IMR-90 (cell line): Measurements from ENCODE around the gene MBL2. TPM values are rescaled to one million over a fixed set of nuclear protein-coding genes. Genes with fewer than 3 reads are reported as not detected.

ENCODE experiments used
- ATAC-seq: fragments of 200-7000 bp; cut with Tn5 transposase; 2 replicates; pipeline ENCODE4 v1.9.1; 2020; ENCODE audit warnings: low read depth, mild to moderate bottlenecking, moderate library complexity
- BruUV-seq: library from RNA; stranded (reverse); fragments of 400-500 nt; replicated peaks from 2 replicates; lab custom pipeline; 2021; lab: Mats Ljungman, UMichigan
- CTCF ChIA-PET: fragments of 300-600 bp; formaldehyde crosslinking; extraction: SDS; loops from one replicate; lab custom pipeline; 2021; ENCODE audit warnings: antibody characterized with exemption; lab: Yijun Ruan, JAX
- POLR2A ChIA-PET: fragments of 300-600 bp; sonication (Branson Sonifier 250); formaldehyde crosslinking; loops from one replicate; lab custom pipeline; 2022; ENCODE audit warnings: antibody characterized with exemption; ENCODE audit not compliant: unreplicated experiment; lab: Charles Lee
- DNase-seq: peaks from one replicate; pipeline ENCODE4 v3.0.0; 2013
- H2AFZ ChIP-seq: replicated peaks from 2 replicates; pipeline ENCODE3; 2013; ENCODE audit warnings: low read length, mild to moderate bottlenecking; ENCODE audit not compliant: poor library complexity
- H2AK5ac ChIP-seq: 2 replicates; pipeline ENCODE4 v1.6.1; 2013; ENCODE audit warnings: low read depth, low read length, inconsistent platforms
- H2AK9ac ChIP-seq: replicated peaks from 2 replicates; pipeline ENCODE3; 2013; ENCODE audit warnings: mild to moderate bottlenecking, low read depth, low read length, moderate library complexity; ENCODE audit not compliant: poor library complexity
- H2BK120ac ChIP-seq: 2 replicates; pipeline ENCODE4 v1.6.1; 2013; ENCODE audit warnings: low read depth, low read length, inconsistent platforms
- H2BK15ac ChIP-seq: 3 replicates; pipeline ENCODE4 v1.6.1; 2013; ENCODE audit warnings: low read depth, low read length, inconsistent platforms
- H2BK20ac ChIP-seq: 2 replicates; pipeline ENCODE4 v1.6.1; 2013; ENCODE audit warnings: low read depth, mild to moderate bottlenecking, inconsistent platforms, low read length, moderate library complexity
- H2BK5ac ChIP-seq: 2 replicates; pipeline ENCODE4 v1.6.1; 2013; ENCODE audit warnings: mild to moderate bottlenecking, low read depth, low read length, inconsistent platforms; ENCODE audit not compliant: poor library complexity, severe bottlenecking
- H3K14ac ChIP-seq: replicated peaks from 2 replicates; pipeline ENCODE4 v1.6.1; 2013; ENCODE audit warnings: low read depth, low read length, inconsistent platforms
- H3K18ac ChIP-seq: 2 replicates; pipeline ENCODE4 v1.6.1; 2013; ENCODE audit warnings: low read depth, low read length, control low read depth
- H3K23ac ChIP-seq: 2 replicates; pipeline ENCODE4 v1.6.1; 2013; ENCODE audit warnings: low read depth, low read length, inconsistent platforms
- H3K27ac ChIP-seq: 2 replicates; pipeline ENCODE4 v1.5.1; 2013; ENCODE audit warnings: mild to moderate bottlenecking, control low read depth, low read length; ENCODE audit not compliant: insufficient read depth
- H3K27me3 ChIP-seq: 2 replicates; pipeline ENCODE4 v1.6.1; 2013; ENCODE audit warnings: low read length; ENCODE audit not compliant: control insufficient read depth, insufficient read depth
- H3K36me3 ChIP-seq: 2 replicates; pipeline ENCODE4 v1.6.1; 2013; ENCODE audit warnings: low read length, mixed read lengths; ENCODE audit not compliant: control insufficient read depth, insufficient read depth
- H3K4ac ChIP-seq: 2 replicates; pipeline ENCODE4 v1.6.1; 2013; ENCODE audit warnings: low read depth, low read length, inconsistent platforms
- H3K4me1 ChIP-seq: 2 replicates; pipeline ENCODE4 v1.6.1; 2013; ENCODE audit warnings: low read length, mixed read lengths; ENCODE audit not compliant: control insufficient read depth, insufficient read depth
- H3K4me2 ChIP-seq: 2 replicates; pipeline ENCODE4 v1.6.1; 2013; ENCODE audit warnings: low read depth, mild to moderate bottlenecking, control low read depth, low read length, moderate library complexity
- H3K4me3 ChIP-seq: 2 replicates; pipeline ENCODE4 v1.5.1; 2013; ENCODE audit warnings: low read depth, mild to moderate bottlenecking, control low read depth, low read length, moderate library complexity; ENCODE audit not compliant: insufficient read depth
- H3K56ac ChIP-seq: 2 replicates; pipeline ENCODE4 v1.6.1; 2013; ENCODE audit warnings: low read length, inconsistent platforms; ENCODE audit not compliant: insufficient read depth; ENCODE audit errors: extremely low read depth
- H3K79me1 ChIP-seq, 2 experiments: 2 replicates each; pipeline ENCODE4 v1.6.1; 2013; ENCODE audit warnings: low read length in 2 of 2, inconsistent platforms in 1 of 2, low read depth in 1 of 2
- H3K9ac ChIP-seq: 2 replicates; pipeline ENCODE4 v1.6.1; 2013; ENCODE audit warnings: low read depth, low read length, control low read depth
- H3K9me1 ChIP-seq: 2 replicates; pipeline ENCODE4 v1.6.1; 2013; ENCODE audit warnings: low read length, inconsistent platforms; ENCODE audit not compliant: insufficient read depth
- H3K9me3 ChIP-seq: 2 replicates; pipeline ENCODE4 v1.6.1; 2013; ENCODE audit warnings: low read length; ENCODE audit not compliant: control insufficient read depth, insufficient read depth
- H4K20me1 ChIP-seq: 2 replicates; pipeline ENCODE4 v1.6.1; 2013; ENCODE audit warnings: low read length, inconsistent platforms; ENCODE audit not compliant: insufficient read depth
- H4K5ac ChIP-seq: 2 replicates; pipeline ENCODE4 v1.6.1; 2013; ENCODE audit warnings: mild to moderate bottlenecking, low read depth, low read length, control low read depth
- H4K8ac ChIP-seq, 2 experiments: 2 replicates each; pipeline ENCODE4 v1.6.1; 2013; ENCODE audit warnings: low read depth in 2 of 2, low read length in 2 of 2, control low read depth in 1 of 2, inconsistent platforms in 1 of 2
- H4K91ac ChIP-seq: 2 replicates; pipeline ENCODE4 v1.6.1; 2013; ENCODE audit warnings: low read depth, low read length, inconsistent platforms; ENCODE audit not compliant: insufficient read depth
- BHLHE40 ChIP-seq: fragments of 150-350 bp; IDR thresholded peaks from 2 replicates; pipeline ENCODE4 v1.6.1; 2016; ENCODE audit warnings: mild to moderate bottlenecking, low read depth, low read length
- CEBPB ChIP-seq: IDR thresholded peaks from 2 replicates; pipeline ENCODE4 v1.6.1; 2012; ENCODE audit warnings: low read depth, low read length, improper control_type of control experiment
- CHD1 ChIP-seq: IDR thresholded peaks from 2 replicates; pipeline ENCODE4 v1.6.1; 2012; ENCODE audit warnings: low read depth, low read length, improper control_type of control experiment
- CTCF ChIP-seq: conservative IDR thresholded peaks from 2 replicates; pipeline ENCODE4 v1.5.1; 2012; ENCODE audit warnings: mild to moderate bottlenecking, low read depth, low read length, improper control_type of control experiment
- ELK1 ChIP-seq: fragments of 150-350 bp; IDR thresholded peaks from 2 replicates; pipeline ENCODE4 v1.6.1; 2016; ENCODE audit warnings: low read depth, mild to moderate bottlenecking, low read length, moderate library complexity, borderline replicate concordance
- FOS ChIP-seq: fragments of 150-350 bp; IDR thresholded peaks from 2 replicates; pipeline ENCODE4 v1.6.1; 2016; ENCODE audit warnings: low read depth, low read length
- MAFK ChIP-seq: IDR thresholded peaks from 2 replicates; pipeline ENCODE4 v1.6.1; 2012; ENCODE audit warnings: low read depth, low read length, improper control_type of control experiment
- MAZ ChIP-seq: IDR thresholded peaks from 2 replicates; pipeline ENCODE4 v1.6.1; 2012; ENCODE audit warnings: low read depth, mild to moderate bottlenecking, low read length, improper control_type of control experiment, moderate library complexity, borderline replicate concordance
- MXI1 ChIP-seq: IDR thresholded peaks from 2 replicates; pipeline ENCODE4 v1.6.1; 2012; ENCODE audit warnings: low read depth, mild to moderate bottlenecking, low read length, moderate library complexity, borderline replicate concordance
- NFE2L2 ChIP-seq: fragments of 150-350 bp; IDR thresholded peaks from 2 replicates; pipeline ENCODE4 v1.6.1; 2016; ENCODE audit warnings: low read depth, mild to moderate bottlenecking, low read length
- POLR2A ChIP-seq: IDR thresholded peaks from 2 replicates; pipeline ENCODE4 v1.6.1; 2012; ENCODE audit warnings: mild to moderate bottlenecking, low read depth, low read length
- RCOR1 ChIP-seq: IDR thresholded peaks from 2 replicates; pipeline ENCODE4 v1.6.1; 2012; ENCODE audit warnings: mild to moderate bottlenecking, low read length, improper control_type of control experiment; ENCODE audit not compliant: insufficient replicate concordance
- RFX5 ChIP-seq: IDR thresholded peaks from 2 replicates; pipeline ENCODE4 v1.8.0; 2012; ENCODE audit warnings: low read depth, mild to moderate bottlenecking, low read length, moderate library complexity
- SMC3 ChIP-seq: fragments of 150-350 bp; IDR thresholded peaks from 2 replicates; pipeline ENCODE4 v1.6.1; 2016; ENCODE audit warnings: low read depth, mild to moderate bottlenecking, antibody characterized with exemption, low read length, moderate library complexity
- USF2 ChIP-seq: fragments of 150-350 bp; IDR thresholded peaks from 2 replicates; pipeline ENCODE4 v1.6.1; 2017; ENCODE audit warnings: mild to moderate bottlenecking, antibody characterized with exemption, low read length, low read depth
- WGBS, 2 experiments: methylation state at CpG; one replicate each; pipeline versions ENCODE4 v1.1.5 to v1.1.7; 2013; ENCODE audit warnings: missing lambda C conversion rate in 2 of 2; ENCODE audit not compliant: insufficient read length in 1 of 2; ENCODE audit errors: extremely low coverage in 2 of 2; 5-methylcytosine and 5-hydroxymethylcytosine counted together
- dilution Hi-C: fragments of 300-500 bp; cut with HindIII; formaldehyde crosslinking; loops from one replicate; pipeline ENCODE4 v1.14.3; 2018; ENCODE audit warnings: low sequenced_read_pairs; ENCODE audit not compliant: unreplicated experiment
- in situ Hi-C: fragments of 300-500 bp; cut with MboI; formaldehyde crosslinking; loops from 3 replicates; pipeline ENCODE4 v1.14.3; 2019; ENCODE audit warnings: low sequenced_read_pairs, inconsistent platforms, mixed read lengths
- intact Hi-C: fragments of 100-400 bp; cut with micrococcal nuclease; formaldehyde crosslinking; loops from 2 replicates; pipeline ENCODE4 v1.10.0; 2022
- polyA plus RNA-seq, 3 experiments: library from polyadenylated mRNA; depleted of rRNA; stranded (reverse); fragments of >200 nt; gene quantifications; 2 replicates each; pipeline ENCODE4 v1.2.3, GENCODE V29; 2012; ENCODE audit warnings: low replicate concordance in 1 of 3
- total RNA-seq: library from RNA; depleted of rRNA; stranded (reverse); fragments of >200 nt; gene quantifications from 2 replicates; pipeline ENCODE4 v1.2.3, GENCODE V29; 2012

MBL2 gene
- total and polyA plus RNA-seq, 2 of the 4 experiments (the other 2 are of a cell fraction), result not detected

- ATAC-seq, result no peak
- TF ChIP-seq ELK1 (no peak), USF2 (no peak), RFX5 (no peak), NFE2L2 (no peak), SMC3 (no peak), MAFK (no peak), CTCF (no peak), POLR2A (no peak), MXI1 (no peak), CEBPB (no peak), CHD1 (no peak), MAZ (no peak), BHLHE40 (no peak), RCOR1 (no peak), FOS (no peak)
Observed at GRCh38 chr10:52805414-52806285, 33.1 kb upstream of the MBL2 start.

More at GRCh38 chr10:52805414-52806285, 33.1 kb upstream of the MBL2 start:
- intact Hi-C loops (no loop called here), in situ Hi-C loops (no loop called here), dilution Hi-C loops (no loop called here)
- no peaks in the 10 kb centered on the region for H3K9me3 ChIP-seq
- H3K9ac ChIP-seq, result no peak overlapping the region
- H3K36me3 ChIP-seq, result no peaks in the 10 kb centered on the region
- H2AK9ac ChIP-seq, result no peak overlapping the region
- no peaks in the 10 kb centered on the region for H3K9me1 ChIP-seq
- no peak overlapping the region for H3K4me3 ChIP-seq
- H3K79me1 ChIP-seq, result no peaks in the 10 kb centered on the region
- no peak overlapping the region for H3K4ac ChIP-seq
- H3K18ac ChIP-seq, result no peak overlapping the region
- no peak for DNase-seq
- no peak overlapping the region for H2AK5ac ChIP-seq
- H4K8ac ChIP-seq, result no peak overlapping the region
- no peak overlapping the region for H4K5ac ChIP-seq
- POLR2A ChIA-PET, result no interaction called here
- no peak overlapping the region for H4K91ac ChIP-seq
- H2BK20ac ChIP-seq, result no peak overlapping the region
- no peak overlapping the region for H3K56ac ChIP-seq
- CTCF ChIA-PET, result interaction anchor here (0.6 kb wide), 1 partner anchor 17 kb away, joined by 3 read pairs; no protein-coding TSS in a partner anchor
- no peak overlapping the region for H2AFZ ChIP-seq
- no peak overlapping the region for H3K27ac ChIP-seq
- H2BK15ac ChIP-seq, result no peak overlapping the region
- no peak overlapping the region for H2BK120ac ChIP-seq
- no peaks in the 10 kb centered on the region for H4K20me1 ChIP-seq
- no peaks in the 10 kb centered on the region; the same call in 1 of the 2 replicates for H3K27me3 ChIP-seq
- no peak overlapping the region for H2BK5ac ChIP-seq
- H3K4me2 ChIP-seq, result no peak overlapping the region
- no peak overlapping the region for H3K23ac ChIP-seq
- no peak overlapping the region for H3K14ac ChIP-seq
- no TSS peak for BruUV-seq
- WGBS, 2 experiments, result 80% methylated on average over 8 of the region's 25 CpGs; no CpG with 5 or more reads in 1 of the 2 experiments
- H3K4me1 ChIP-seq, result no peaks in the 10 kb centered on the region
